Islet precursor cell (in vitro differentiated cells): ENCODE data around the gene MED16.
"Not testable (repeated sequence)": the region's sequence is repeated elsewhere in the genome, so short reads cannot be mapped to it uniquely, and the experiment has no call there.

ENCODE experiments used
- DNase-seq: peaks from one replicate; pipeline ENCODE4 v3.0.0-alpha.2; 2018

Gene MED16

GRCh38 chr19:904545-904944 is 11.6 kb upstream of the MED16 start:
- DNase-seq = no peak

GRCh38 chr19:903266-903797 is 10.3 kb upstream of the MED16 start:
- DNase-seq = no peak

- no peak for DNase-seq
These were observed 9.6 kb upstream of the MED16 start for GRCh38 chr19:902446-903226.

- no peak for DNase-seq
These were observed 9.0 kb upstream of the MED16 start for GRCh38 chr19:902093-902370.

- DNase-seq = no peak
These were observed 8.5 kb upstream of the MED16 start for GRCh38 chr19:901216-902092.

- no peak for DNase-seq
These were observed 7.5 kb upstream of the MED16 start for GRCh38 chr19:900302-901111.

- no peak for DNase-seq
These were observed 7.0 kb upstream of the MED16 start for GRCh38 chr19:900043-900301.

GRCh38 chr19:899336-900042 is 6.5 kb upstream of the MED16 start:
- DNase-seq = no peak

GRCh38 chr19:898663-899062 is 5.7 kb upstream of the MED16 start:
- no peak for DNase-seq

- peak; percentile 80 for DNase-seq
These were observed 4.6 kb upstream of the MED16 start for GRCh38 chr19:897442-898039.

GRCh38 chr19:896999-897398 is 4.0 kb upstream of the MED16 start:
- no peak for DNase-seq

- no peak for DNase-seq
These were observed 3.4 kb upstream of the MED16 start for GRCh38 chr19:896434-896833.

- DNase-seq = no peak
These were observed 619 bp downstream of the MED16 start for GRCh38 chr19:892243-892893.

GRCh38 chr19:891421-892200 is 1.4 kb downstream of the MED16 start:
- DNase-seq = not testable (repeated sequence)

- no peak for DNase-seq
These were observed 2.2 kb downstream of the MED16 start for GRCh38 chr19:890831-891230.

GRCh38 chr19:889662-890295 is 3.2 kb downstream of the MED16 start:
- no peak for DNase-seq

GRCh38 chr19:888581-889385 is 4.2 kb downstream of the MED16 start:
- no peak for DNase-seq

GRCh38 chr19:887599-887998 is 5.4 kb downstream of the MED16 start:
- DNase-seq = no peak

- DNase-seq = peak; percentile 75
These were observed 5.9 kb downstream of the MED16 start for GRCh38 chr19:887072-887471.
